GM11168 (cell line): ENCODE data around the gene TAPBPL.
"Not testable (repeated sequence)": the region's sequence is repeated elsewhere in the genome, so short reads cannot be mapped to it uniquely, and the experiment has no call there.

Experiments
- in situ Hi-C: fragments of 300-500 bp; cut with MboI; formaldehyde crosslinking; loops from one replicate; pipeline ENCODE4 v1.12.0; 2022; ENCODE audit warnings: low sequenced_read_pairs; ENCODE audit not compliant: unreplicated experiment

The TAPBPL gene

DNA sequence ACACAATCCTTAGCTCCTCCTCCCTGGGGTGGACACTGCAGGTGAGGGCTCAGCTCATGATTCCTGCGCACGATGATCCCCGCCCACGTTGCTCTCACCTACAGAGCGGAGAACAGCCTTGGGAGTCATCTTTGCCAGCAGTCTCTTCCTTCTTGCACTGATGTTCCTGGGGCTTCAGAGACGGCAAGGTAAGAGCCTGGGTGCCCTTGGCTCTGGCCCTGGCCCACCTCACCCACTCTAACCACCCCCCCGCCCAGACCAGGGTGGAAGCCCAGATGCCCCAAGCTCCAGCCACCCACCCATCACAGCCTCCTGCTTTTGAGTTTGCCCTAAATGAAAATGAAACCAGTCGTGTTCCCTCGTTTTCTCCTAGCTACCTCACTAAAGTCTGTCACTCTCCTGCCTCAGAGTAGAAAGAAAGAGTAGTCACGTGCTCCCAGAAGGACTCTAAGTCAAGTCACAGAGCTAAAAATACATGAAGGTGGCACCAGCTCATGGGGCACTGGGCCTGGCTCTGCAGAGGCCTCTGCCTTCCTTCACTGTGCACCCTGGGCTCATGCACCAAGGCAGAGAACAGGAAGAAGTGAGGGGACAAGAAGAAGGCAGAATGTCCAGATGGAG lies 9.0 kb downstream of the TAPBPL start:
- in situ Hi-C loops = no loop called here

DNA sequence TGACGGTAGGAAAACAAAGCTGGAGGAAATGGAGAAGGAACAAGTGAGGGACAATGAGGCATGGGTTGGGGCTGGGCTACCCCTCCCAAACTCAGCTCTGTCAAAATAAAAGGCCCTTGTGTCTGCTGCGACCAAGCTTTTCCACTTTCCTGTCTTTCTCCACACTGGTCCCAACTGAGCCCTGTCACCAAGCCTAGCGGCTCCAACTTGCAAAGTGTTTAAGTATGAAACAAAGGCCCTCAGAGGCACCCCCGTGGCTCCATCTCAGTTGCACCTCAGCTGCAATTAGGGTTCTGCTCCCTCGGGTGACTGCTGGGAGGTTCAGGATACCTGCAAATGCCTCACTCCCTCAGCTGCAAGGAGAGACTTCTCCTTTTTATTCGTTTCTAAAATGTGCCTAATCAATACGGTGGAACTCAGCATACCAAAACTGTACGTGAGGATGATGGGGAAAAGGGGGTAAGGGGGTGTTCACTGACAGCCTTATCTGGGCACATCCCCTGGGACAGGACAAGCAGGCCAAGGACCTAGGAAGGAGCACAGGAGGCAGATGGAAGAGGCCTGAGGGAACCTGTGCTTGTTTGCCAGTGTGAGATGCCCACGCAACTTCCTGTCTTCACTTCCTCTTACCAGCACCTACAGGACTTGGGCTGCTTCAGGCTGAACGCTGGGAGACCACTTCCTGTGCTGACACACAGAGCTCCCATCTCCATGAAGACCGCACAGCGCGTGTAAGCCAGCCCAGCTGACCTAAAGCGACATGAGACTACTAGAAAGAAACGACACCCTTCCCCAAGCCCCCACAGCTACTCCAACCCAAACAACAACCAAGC lies 9.8 kb downstream of the TAPBPL start:
- in situ Hi-C loops = no loop called here

DNA sequence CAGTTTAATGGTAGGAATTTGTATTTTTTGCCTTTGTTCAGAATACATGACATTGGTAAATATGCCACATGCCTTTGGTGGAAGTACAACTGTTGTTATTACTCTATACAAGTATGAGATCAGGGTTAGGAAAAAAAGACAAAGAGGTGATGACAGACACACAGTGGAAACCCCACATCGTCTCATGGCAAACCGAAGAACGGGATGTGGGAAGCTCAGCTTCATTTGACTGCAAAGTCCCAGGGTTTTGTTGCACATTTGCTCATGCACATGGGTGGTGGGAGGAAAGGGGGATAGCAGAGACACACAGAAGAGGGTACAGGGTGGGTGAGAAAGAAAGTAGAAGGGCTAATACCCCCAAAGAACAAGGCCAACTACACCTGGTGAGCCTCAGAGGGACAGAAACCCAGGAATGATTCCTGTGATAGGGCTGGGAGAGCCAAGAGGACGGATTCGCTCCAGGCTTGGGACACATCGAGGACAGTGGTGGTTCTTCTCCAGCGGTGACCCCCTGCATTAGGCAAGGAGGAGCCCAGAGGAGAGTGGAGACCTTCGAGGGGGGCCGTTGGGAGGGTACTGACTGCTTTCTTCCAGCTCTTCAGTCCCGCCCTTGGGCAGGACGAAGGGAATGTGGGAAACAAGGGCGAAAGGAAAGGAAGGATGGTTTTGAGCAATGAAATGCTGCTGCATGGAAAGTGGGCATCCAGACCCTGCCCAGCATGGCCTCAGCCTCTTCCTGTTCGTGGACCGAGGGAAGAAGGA lies 10.6 kb downstream of the TAPBPL start:
- in situ Hi-C loops = no loop called here

- in situ Hi-C loops = no loop called here
These were observed 11.4 kb downstream of the TAPBPL start for GRCh38 chr12:6463216-6463615.

DNA sequence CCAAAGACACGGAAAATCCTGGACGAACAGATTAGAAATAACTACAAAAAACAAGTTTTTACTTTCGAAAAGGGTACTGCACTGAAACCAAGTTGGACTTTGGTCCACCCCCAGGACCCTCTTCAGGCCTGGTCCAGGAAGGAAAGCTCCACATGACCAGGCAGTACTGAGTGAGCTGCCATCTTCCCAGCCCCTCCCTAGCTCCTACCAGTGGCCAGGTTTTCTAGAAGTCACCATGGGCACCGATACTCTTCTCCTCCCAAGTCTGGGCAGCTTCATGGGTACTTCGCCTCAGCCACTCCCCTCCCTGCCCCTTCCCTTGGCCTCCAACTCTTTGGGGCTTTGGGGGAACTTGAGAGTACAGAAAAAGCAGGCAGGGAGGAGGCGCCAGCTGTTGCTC lies 12.0 kb downstream of the TAPBPL start:
- in situ Hi-C loops = no loop called here

DNA sequence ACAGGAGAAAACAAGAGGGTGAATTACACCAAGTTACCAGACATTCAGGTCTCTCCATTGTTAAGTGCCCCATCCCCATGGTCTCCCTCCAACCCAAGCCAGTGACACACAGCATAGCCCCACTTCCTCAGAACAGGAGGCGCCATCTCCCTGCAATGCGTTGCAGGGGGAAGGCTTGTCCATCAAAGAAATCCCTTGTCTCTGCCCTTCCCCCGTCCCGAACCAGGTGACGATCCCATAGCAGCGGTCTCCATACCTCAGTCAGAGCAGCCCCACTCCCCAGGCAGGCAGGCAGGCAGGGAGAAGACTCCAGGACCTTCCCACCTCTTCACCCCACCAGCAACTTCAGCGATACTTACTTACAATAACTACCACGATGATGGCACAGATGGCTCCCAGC lies 12.7 kb downstream of the TAPBPL start:
- in situ Hi-C loops = no loop called here

GRCh38 chr12:6465467-6466183 lies 13.8 kb downstream of the TAPBPL start:
- in situ Hi-C loops = no loop called here

GRCh38 chr12:6466184-6466573 lies 14.3 kb downstream of the TAPBPL start:
- in situ Hi-C loops = no loop called here

GRCh38 chr12:6466751-6467150 lies 14.9 kb downstream of the TAPBPL start:
- in situ Hi-C loops = not testable (repeated sequence)

- in situ Hi-C loops = not testable (repeated sequence)
These were observed 15.9 kb downstream of the TAPBPL start for GRCh38 chr12:6467571-6468282.

DNA sequence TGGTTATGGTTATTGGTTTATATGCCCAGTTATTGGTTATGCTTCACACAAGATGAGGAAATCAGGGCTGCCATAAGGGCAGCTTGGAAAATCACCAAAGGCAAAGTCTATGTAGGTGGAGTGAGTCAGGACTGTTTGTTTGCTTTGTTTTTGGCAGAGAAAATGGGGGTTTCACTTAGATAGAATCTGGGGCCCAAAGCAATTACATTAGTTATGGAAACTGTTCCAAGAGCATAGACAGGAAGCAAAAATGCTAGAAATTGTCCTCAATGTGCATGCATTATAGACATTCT lies 16.4 kb downstream of the TAPBPL start:
- in situ Hi-C loops = no loop called here

DNA sequence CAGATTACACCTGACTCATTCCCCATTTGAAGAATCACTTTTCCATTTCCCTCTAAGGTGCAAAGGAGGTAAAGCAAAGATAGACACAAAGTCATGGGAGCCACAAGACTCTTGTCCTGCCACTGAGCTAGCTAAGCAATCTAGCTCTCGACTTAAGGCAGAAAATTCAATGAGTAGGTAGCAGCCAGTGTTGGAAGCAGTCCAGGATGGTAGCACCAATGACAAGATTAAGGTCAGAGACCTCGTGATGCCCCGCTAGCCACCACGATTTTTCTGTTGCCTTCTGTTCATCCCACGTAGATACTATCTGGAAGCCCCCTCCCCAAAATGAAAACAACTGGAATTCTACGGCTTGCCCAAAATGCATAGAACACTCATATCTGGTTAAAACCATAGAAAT lies 17.2 kb downstream of the TAPBPL start:
- in situ Hi-C loops = no loop called here

GRCh38 chr12:6469609-6470374 lies 17.9 kb downstream of the TAPBPL start:
- in situ Hi-C loops = no loop called here

DNA sequence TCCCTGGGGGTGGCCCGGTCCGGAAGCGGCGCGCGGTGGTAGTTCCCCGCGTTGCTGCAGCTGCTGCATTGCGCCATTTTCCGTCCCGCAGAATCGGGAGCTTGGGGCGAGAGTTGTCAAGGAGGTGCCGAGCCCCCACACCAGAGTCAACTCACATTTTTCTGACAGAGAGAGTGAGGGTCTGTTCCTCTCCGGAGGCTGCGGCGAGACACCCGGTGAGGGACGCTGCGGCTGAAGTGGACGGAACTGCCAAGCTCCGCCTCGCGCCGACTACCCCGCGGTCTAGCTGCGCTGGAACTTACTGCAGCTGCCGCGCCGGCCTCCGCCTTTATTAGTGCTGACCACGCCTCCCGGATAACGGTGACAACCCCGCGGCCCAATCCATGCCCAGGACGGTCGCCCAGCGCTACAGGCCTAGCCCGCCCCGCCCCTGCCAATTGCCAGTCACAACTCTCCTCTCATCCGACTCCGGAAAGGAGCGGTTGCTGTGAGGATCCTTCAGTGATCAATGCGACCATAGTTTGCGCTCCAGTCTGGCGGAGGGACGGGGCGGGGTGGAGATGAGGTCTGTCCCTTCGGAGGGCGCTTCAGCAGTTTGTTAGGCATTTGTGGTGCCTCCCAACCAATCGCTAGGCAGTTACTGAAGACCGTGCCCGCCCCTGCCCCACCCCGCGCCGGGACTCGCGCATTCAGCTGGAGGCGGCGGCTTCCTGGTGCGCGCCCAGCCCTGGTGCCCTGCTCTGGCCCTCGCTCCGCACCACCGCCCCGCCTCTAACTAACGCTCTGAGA lies 18.7 kb downstream of the TAPBPL start, which contains the start of gene VAMP1:
VAMP1 (minus strand) TSS at position 303 of the 789 bp plus-strand sequence; CDS start at position 157, 146 bp downstream.
- in situ Hi-C loops = no loop called here

DNA sequence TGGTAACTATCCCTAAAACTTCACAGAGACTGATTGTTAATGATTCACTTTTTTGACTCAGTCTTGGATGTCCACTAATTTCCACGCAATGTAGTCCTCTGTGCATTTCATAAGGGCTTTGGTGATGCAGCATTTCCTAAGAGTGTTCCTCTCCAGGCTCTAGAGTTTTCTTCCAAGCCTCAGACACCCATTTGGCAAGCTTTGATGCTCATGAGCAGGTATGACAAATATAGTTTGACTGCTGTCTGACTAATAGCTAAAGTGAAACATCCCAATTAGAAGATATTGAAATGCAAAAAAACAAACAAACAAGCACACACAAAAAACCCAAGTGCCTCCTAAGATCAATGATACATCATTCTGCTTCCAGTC lies 20.1 kb downstream of the TAPBPL start:
- in situ Hi-C loops = no loop called here

DNA sequence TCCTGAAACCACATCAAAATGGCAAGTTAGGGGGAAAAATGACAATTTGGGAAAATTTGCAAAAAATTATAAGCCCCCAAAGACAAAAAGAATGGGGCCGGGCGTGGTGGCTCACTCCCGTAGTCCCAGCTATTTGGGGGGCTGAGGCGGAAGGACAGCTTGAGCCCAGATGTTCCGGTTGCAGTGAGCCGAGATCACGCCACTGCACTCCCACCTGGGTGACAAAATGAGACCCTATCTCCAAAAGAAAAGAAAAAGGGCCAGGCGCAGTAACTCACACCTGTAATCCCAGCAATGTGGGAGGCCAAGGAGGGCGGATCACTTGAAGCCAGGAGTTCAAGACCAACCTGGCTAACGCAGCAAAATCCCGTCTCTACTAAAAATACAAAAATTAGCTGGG lies 20.6 kb downstream of the TAPBPL start:
- in situ Hi-C loops = no loop called here

DNA sequence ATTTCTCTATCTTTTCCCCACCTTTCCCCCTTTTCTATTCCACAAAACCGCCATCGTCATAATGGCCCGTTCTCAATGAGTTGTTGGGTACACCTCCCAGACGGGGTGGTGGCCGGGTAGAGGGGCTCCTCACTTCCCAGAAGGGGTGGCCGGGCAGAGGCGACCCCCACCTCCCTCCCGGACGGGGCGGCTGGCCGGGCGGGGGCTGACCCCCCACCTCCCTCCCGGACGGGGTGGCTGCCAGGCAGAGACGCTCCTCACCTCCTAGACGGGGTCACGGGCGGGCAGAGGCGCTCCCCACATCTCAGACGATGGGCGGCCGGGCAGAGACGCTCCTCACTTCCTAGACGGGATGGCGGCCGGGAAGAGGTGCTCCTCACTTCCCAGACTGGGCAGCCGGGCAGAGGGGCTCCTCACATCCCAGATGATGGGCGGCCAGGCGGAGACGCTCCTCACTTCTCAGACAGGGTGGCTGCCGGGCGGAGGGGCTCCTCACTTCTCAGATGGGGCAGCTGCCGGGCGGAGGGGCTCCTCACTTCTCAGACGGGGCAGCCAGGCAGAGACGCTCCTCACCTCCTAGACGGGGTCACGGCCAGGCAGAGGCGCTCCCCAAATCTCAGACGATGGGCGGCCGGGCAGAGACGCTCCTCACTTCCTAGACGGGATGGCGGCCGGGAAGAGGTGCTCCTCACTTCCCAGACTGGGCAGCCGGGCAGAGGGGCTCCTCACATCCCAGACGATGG lies 23.6 kb downstream of the TAPBPL start:
- in situ Hi-C loops = not testable (repeated sequence)

- in situ Hi-C loops = no loop called here
These were observed 24.6 kb downstream of the TAPBPL start for GRCh38 chr12:6476489-6476888.
